ENCODE data around the gene PIK3R1.
A peak's percentile ranks its signal among the peaks of the same experiment; 100 is the strongest.

PIK3R1 gene

GRCh38 chr5:68251804-68252522 is 36.4 kb downstream of the PIK3R1 start:
- DNase-seq (ENCODE audit: low read depth): no peak

- no peak for DNase-seq (ENCODE audit: low read depth)
Measured at GRCh38 chr5:68252673-68253623, 37.4 kb downstream of the PIK3R1 start.

GRCh38 chr5:68253624-68254585 is 38.3 kb downstream of the PIK3R1 start:
- DNase-seq (ENCODE audit: low read depth): no peak

GRCh38 chr5:68254810-68255209 is 39.3 kb downstream of the PIK3R1 start:
- DNase-seq (ENCODE audit: low read depth): no peak

- DNase-seq (ENCODE audit: low read depth): peak; percentile 38
Measured at GRCh38 chr5:68255305-68256120, 40.0 kb downstream of the PIK3R1 start.

GRCh38 chr5:68257210-68257609 is 41.7 kb downstream of the PIK3R1 start:
- DNase-seq (ENCODE audit: low read depth): no peak

GRCh38 chr5:68258531-68258930 is 43.0 kb downstream of the PIK3R1 start:
- DNase-seq (ENCODE audit: low read depth): no peak

- DNase-seq (ENCODE audit: low read depth): no peak
Measured at GRCh38 chr5:68259700-68260099, 44.1 kb downstream of the PIK3R1 start.

GRCh38 chr5:68260467-68260866 is 44.9 kb downstream of the PIK3R1 start:
- no peak for DNase-seq (ENCODE audit: low read depth)

GRCh38 chr5:68261169-68261568 is 45.6 kb downstream of the PIK3R1 start:
- no peak for DNase-seq (ENCODE audit: low read depth)

GRCh38 chr5:68261569-68262065 is 46.1 kb downstream of the PIK3R1 start:
- DNase-seq (ENCODE audit: low read depth): no peak

GRCh38 chr5:68264024-68264956 is 48.7 kb downstream of the PIK3R1 start:
- DNase-seq (ENCODE audit: low read depth): no peak

- no peak for DNase-seq (ENCODE audit: low read depth)
Measured at GRCh38 chr5:68265347-68265746, 49.8 kb downstream of the PIK3R1 start.

GRCh38 chr5:68265822-68266395 is 50.4 kb downstream of the PIK3R1 start:
- no peak for DNase-seq (ENCODE audit: low read depth)

- no peak for DNase-seq (ENCODE audit: low read depth)
Measured at GRCh38 chr5:68266457-68266856, 50.9 kb downstream of the PIK3R1 start.

- DNase-seq (ENCODE audit: low read depth): no peak
Measured at GRCh38 chr5:68267066-68267465, 51.5 kb downstream of the PIK3R1 start.

GRCh38 chr5:68268101-68268851 is 52.7 kb downstream of the PIK3R1 start:
- DNase-seq (ENCODE audit: low read depth): no peak

GRCh38 chr5:68268852-68269130 is 53.2 kb downstream of the PIK3R1 start:
- no peak for DNase-seq (ENCODE audit: low read depth)

GRCh38 chr5:68269820-68270219 is 54.3 kb downstream of the PIK3R1 start:
- DNase-seq (ENCODE audit: low read depth): no peak
